RKO (cell line): ENCODE data around the gene RETREG1.
A peak's percentile ranks its signal among the peaks of the same experiment; 100 is the strongest.
"Not testable (repeated sequence)": the region's sequence is repeated elsewhere in the genome, so short reads cannot be mapped to it uniquely, and the experiment has no call there.

Experiments used
- DNase-seq: peaks from one replicate; pipeline ENCODE4 v3.0.0-alpha.2; 2016; ENCODE audit warnings: low spot score

The RETREG1 gene

GRCh38 chr5:16554110-16554509 lies 62.7 kb downstream of the RETREG1 start:
- DNase-seq = no peak

DNA sequence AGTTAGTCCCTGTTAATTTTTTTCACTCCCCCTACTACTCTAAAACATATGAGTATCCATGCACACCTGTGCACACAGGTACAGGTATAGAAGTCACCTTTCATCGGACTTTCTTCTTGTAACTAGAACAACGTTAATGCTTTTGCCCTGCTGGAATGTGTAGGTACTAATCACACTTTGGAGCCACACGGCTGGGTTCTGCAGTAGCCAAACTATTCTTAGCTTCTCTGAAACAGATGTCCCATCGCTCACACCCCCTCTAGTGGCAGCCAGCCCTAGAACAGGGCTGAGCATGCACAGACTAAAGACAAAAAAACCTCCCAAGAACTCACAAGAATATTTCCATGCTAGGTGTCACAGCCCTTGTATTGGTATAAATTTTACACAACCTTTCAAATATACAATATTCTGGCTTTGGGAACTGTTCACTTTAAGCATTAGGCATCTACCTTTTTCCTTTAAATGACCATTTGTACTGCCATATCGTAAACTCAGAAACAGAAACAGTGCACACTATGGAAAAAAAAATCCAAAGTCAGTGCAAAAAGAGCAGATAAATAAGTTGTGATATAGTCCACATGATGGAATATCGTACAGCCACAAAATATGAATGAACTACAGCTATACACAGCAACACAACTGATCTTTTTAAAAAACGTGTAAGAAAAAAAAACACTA lies 64.0 kb downstream of the RETREG1 start:
- DNase-seq = peak; percentile 76

DNA sequence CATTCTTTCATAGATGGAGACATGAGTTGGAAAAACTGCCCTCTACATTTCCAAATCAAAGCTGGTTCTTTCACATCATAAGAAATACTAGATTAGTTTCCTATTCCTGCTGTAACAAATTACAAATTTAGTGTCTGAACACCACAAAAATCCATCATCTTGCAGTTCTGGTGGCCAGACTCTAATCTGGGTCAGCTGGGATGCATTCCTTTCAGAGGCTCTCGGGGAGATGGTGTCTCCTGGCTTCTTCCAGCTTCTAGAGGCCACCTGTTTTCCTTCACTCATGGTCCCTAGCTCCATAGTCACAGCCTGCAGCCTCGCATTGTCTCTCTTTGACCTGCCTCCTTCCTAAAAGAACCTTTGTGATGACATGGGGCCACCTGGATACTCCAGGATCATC lies 65.2 kb downstream of the RETREG1 start:
- DNase-seq = no peak

GRCh38 chr5:16550316-16550952 lies 66.4 kb downstream of the RETREG1 start:
- DNase-seq = peak; percentile 78

DNA sequence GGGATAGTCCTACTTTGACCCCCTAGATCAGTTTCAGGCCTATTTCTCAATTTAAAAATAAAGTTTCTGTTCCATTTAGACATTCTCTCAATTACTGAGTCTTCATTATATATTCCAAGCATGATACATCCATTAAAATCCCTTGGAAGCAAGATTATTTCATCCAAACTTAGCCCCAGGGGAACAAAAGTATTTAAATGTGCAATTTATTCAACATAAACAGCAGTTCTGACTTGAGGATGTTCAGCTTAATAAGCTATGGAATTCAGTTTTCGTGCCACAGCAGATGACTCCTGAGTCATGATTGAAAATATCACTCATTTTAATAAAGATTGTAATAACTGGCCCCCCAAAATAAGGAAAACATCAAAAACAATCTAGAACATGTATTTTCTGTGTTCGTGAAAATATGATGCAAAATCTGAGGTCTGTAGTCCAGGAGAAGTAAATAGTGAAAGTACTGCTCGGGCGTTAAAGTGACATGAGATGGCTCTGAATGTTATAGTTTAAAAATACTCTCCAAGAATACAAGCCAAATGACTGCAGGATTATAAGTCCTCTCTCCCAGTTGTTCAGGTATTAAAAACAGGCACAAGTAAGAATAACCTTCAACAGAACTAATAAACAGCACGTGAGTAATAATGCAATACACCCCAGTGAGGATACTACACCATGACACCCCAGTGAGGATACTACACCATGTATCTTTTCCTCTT lies 67.1 kb downstream of the RETREG1 start:
- DNase-seq = no peak

DNA sequence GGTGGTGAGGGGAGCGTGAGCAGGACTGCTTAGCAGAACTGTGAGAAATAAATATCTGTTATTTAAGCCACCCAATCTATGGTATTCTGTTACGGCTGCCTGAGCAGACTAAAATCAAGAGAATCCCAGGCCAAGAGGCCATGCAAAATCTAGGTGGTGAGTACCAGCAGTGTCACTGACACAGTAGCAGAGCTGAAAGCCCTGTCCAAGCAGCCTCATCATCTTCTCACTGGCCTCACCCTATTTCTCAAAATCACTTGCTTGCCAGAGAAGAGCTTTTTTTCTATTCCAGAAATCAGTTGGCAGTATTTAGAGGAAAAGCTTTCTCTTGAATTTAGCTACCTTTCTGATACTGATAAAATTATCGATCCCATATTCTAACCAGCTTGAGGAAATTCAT lies 68.0 kb downstream of the RETREG1 start:
- no peak for DNase-seq

GRCh38 chr5:16548115-16548514 lies 68.7 kb downstream of the RETREG1 start:
- DNase-seq = no peak

- no peak for DNase-seq
Observed at GRCh38 chr5:16547200-16547842, 69.5 kb downstream of the RETREG1 start.

DNA sequence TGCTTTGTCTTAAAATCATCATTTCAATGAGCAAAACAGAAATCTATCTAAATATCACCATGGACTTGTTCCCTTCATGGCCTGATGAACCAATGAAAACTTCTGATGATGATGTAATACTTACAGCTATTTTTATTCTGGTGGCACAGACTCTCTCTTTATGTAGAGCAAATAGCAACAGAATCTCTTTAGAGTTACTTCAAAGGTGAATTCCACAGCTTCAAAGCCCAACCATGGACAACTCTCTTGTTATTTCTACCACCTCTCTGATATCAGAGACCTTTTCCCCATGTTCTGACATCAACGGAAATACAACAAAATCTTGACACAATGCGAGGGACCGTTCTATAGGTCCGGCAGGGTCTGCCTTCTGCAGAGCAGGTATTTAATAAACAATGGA lies 70.1 kb downstream of the RETREG1 start:
- no peak for DNase-seq

- no peak for DNase-seq
Observed at GRCh38 chr5:16544607-16545374, 72.0 kb downstream of the RETREG1 start.

- DNase-seq = not testable (repeated sequence)
Observed at GRCh38 chr5:16543206-16543605, 73.6 kb downstream of the RETREG1 start.

- no peak for DNase-seq
Observed at GRCh38 chr5:16542236-16542635, 74.6 kb downstream of the RETREG1 start.

GRCh38 chr5:16541592-16541991 lies 75.2 kb downstream of the RETREG1 start:
- DNase-seq = not testable (repeated sequence)

DNA sequence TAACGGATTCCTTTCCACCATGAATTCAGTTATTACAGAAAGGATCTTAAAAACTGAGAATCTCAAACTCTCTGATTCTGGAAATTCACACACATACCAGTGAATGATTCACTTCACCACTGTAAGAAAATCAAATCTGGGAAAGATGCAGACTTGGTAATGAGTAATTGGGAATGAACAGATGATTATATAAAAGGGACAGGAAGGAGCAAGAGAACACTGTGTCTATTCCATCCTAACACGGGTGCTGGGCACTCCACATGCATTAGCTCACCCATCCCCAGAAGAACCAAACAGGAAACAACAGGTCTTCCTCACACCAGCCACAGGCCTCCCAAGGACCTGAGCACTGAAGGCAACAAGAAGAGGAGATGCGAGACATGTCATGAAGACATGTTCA lies 76.4 kb downstream of the RETREG1 start:
- peak; percentile 33 for DNase-seq

DNA sequence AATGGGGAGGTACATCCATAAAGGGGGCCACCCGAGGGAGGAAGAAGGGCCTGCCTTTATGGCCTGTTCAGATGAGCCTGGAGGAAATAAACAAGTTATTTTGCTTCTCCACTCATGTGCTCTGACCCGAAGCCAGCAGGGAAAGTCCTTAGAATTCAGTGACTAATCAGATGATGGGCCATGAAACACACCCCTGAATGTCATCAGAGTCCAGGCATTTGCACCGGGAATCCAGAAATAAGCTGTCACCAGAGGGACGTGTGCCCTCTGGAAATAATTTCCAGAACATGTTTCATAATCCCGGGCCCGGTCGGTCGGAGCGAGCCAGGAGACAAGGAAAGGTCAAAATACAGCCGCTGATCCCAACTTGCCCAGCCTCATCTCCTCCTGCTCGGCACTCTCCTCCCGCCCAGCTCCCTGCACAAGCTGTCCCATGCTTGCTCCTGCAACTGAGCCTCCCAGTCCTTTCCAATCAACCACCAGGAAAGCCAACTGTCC lies 77.6 kb downstream of the RETREG1 start:
- DNase-seq = peak; percentile 67

- DNase-seq = no peak
Observed at GRCh38 chr5:16538006-16538405, 78.8 kb downstream of the RETREG1 start.

- DNase-seq = no peak
Observed at GRCh38 chr5:16536818-16537217, 80.0 kb downstream of the RETREG1 start.

- peak; percentile 69 for DNase-seq
Observed at GRCh38 chr5:16536246-16536645, 80.6 kb downstream of the RETREG1 start.

- DNase-seq = no peak
Observed at GRCh38 chr5:16534280-16534679, 82.5 kb downstream of the RETREG1 start.

GRCh38 chr5:16531063-16531648 lies 85.6 kb downstream of the RETREG1 start:
- no peak for DNase-seq

- DNase-seq = no peak
Observed at GRCh38 chr5:16529306-16529705, 87.5 kb downstream of the RETREG1 start.
